ENCODE results near the gene MRPL20.
"Not testable (repeated sequence)": the region's sequence is repeated elsewhere in the genome, so short reads cannot be mapped to it uniquely, and the experiment has no call there.

The MRPL20 gene

DNA sequence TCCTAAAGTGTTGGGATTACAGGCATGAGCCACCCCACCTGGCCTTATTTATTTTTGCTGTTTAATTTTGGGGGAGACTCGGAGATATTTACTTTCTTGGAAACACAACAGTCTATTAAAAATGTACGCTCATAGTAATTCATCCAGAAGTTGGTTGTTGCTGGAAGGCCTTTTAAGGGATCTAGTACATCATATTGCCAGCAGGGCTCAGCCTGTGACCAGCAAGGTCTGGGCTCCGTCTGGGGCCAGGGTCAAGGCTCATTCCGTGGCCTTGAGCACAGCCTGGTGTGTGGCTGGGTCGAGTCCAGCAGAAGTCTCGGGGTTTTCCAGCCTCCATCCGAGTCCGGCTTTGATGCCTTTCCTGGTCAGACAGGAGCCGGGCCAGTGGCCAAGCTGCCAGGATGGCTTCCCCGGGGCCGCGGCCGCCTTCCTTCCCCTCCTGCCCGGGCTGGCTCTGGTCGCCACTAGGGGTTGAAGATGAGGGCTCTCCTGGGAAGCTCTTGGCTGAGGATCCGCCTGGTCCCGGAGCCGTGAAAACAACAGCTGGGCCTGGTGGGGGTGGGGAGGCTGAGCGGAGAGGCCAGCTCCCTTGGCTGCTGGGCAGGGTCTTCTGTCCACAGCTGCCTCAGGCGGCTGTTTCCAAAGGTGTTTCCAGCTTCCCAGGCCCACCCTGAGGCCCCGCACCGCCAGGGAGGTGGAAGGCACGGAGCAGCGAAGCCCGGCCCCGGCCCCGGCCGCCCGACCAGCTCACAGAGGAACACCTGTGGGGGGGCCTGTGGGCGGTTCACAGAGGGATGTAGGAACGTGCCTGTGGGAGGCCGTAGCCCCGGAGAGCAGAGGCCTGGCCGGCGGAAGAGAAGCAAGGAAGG is 23.3 kb upstream of the MRPL20 start:
- H3K27ac ChIP-seq (ENCODE audit: low read depth, low read length): peak overlapping the region; percentile 71
- no peaks in the 10 kb centered on the region for H3K36me3 ChIP-seq (ENCODE audit: control insufficient read depth, insufficient read depth, low read length)
- H3K4me1 ChIP-seq (ENCODE audit: control insufficient read depth, insufficient read depth, low read length): peaks cover 44% of the 10 kb centered on the region
- H3K4me3 ChIP-seq (ENCODE audit: low read depth, low read length): no peak overlapping the region
- peaks cover 2% of the 10 kb centered on the region; the same call in 1 of the 2 replicates for H3K27me3 ChIP-seq (ENCODE audit: control insufficient read depth, insufficient read depth, low read length)
- no peak overlapping the region for H3K9ac ChIP-seq (ENCODE audit: low read depth, low read length)
- no peaks in the 10 kb centered on the region for H3K9me3 ChIP-seq (ENCODE audit: control insufficient read depth, insufficient read depth, low read length)

- no peak overlapping the region for H3K4me3 ChIP-seq (ENCODE audit: low read depth, low read length)
- no peaks in the 10 kb centered on the region for H3K9me3 ChIP-seq (ENCODE audit: control insufficient read depth, insufficient read depth, low read length)
- peaks cover 37% of the 10 kb centered on the region for H3K4me1 ChIP-seq (ENCODE audit: control insufficient read depth, insufficient read depth, low read length)
- no peaks in the 10 kb centered on the region for H3K36me3 ChIP-seq (ENCODE audit: control insufficient read depth, insufficient read depth, low read length)
- no peaks in the 10 kb centered on the region for H3K27me3 ChIP-seq (ENCODE audit: control insufficient read depth, insufficient read depth, low read length)
- H3K27ac ChIP-seq (ENCODE audit: low read depth, low read length): no peak overlapping the region
- no peak overlapping the region for H3K9ac ChIP-seq (ENCODE audit: low read depth, low read length)
These were observed 22.6 kb upstream of the MRPL20 start for GRCh38 chr1:1429671-1430073.

DNA sequence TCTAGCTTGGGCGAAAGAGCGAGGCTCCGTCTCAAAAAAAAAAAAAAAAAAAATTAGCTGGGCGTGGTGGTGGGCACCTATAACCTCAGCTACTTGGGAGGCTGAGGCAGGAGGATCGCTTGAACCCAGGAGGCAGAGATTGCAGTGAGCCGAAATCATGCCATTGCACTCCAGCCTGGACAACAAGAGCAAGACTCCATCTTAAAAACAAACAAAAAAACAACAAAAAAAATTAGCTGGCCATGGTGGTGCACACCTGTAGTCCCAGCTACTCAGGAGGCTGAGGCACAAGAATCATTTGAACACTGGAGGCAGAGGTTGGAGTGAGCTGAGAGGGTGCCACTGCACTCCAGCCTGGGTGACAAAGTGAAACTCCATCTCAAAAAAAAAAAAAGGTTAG is 21.9 kb upstream of the MRPL20 start:
- H3K36me3 ChIP-seq (ENCODE audit: control insufficient read depth, insufficient read depth, low read length); H3K4me3 ChIP-seq (ENCODE audit: low read depth, low read length); H3K9me3 ChIP-seq (ENCODE audit: control insufficient read depth, insufficient read depth, low read length); H3K27ac ChIP-seq (ENCODE audit: low read depth, low read length); H3K9ac ChIP-seq (ENCODE audit: low read depth, low read length); H3K27me3 ChIP-seq (ENCODE audit: control insufficient read depth, insufficient read depth, low read length): not testable (repeated sequence)
- peaks cover 30% of the 10 kb centered on the region for H3K4me1 ChIP-seq (ENCODE audit: control insufficient read depth, insufficient read depth, low read length)

- no peaks in the 10 kb centered on the region for H3K36me3 ChIP-seq (ENCODE audit: control insufficient read depth, insufficient read depth, low read length)
- no peak overlapping the region for H3K9ac ChIP-seq (ENCODE audit: low read depth, low read length)
- H3K4me3 ChIP-seq (ENCODE audit: low read depth, low read length): no peak overlapping the region
- no peak overlapping the region for H3K27ac ChIP-seq (ENCODE audit: low read depth, low read length)
- H3K27me3 ChIP-seq (ENCODE audit: control insufficient read depth, insufficient read depth, low read length): no peaks in the 10 kb centered on the region
- H3K9me3 ChIP-seq (ENCODE audit: control insufficient read depth, insufficient read depth, low read length): no peaks in the 10 kb centered on the region
- peaks cover 22% of the 10 kb centered on the region for H3K4me1 ChIP-seq (ENCODE audit: control insufficient read depth, insufficient read depth, low read length)
These were observed 21.1 kb upstream of the MRPL20 start for GRCh38 chr1:1428174-1428573.

DNA sequence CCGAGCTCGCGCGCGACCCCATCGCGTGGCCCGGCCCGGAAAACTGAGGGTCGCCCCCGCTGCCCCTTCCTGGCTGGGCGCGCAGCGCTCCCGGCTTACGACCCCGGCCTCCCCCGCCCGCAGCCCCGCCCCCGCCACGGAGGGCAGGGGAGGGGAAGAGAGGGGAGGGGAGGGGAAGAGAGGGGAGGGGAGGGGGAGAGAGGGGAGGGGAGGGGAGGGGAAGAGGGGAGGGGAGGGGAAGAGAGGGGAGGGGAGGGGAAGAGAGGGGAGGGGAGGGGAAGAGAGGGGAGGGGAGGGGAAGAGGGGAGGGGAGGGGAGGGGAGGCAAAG is 20.7 kb upstream of the MRPL20 start:
- H3K4me1 ChIP-seq (ENCODE audit: control insufficient read depth, insufficient read depth, low read length): peaks cover 20% of the 10 kb centered on the region

DNA sequence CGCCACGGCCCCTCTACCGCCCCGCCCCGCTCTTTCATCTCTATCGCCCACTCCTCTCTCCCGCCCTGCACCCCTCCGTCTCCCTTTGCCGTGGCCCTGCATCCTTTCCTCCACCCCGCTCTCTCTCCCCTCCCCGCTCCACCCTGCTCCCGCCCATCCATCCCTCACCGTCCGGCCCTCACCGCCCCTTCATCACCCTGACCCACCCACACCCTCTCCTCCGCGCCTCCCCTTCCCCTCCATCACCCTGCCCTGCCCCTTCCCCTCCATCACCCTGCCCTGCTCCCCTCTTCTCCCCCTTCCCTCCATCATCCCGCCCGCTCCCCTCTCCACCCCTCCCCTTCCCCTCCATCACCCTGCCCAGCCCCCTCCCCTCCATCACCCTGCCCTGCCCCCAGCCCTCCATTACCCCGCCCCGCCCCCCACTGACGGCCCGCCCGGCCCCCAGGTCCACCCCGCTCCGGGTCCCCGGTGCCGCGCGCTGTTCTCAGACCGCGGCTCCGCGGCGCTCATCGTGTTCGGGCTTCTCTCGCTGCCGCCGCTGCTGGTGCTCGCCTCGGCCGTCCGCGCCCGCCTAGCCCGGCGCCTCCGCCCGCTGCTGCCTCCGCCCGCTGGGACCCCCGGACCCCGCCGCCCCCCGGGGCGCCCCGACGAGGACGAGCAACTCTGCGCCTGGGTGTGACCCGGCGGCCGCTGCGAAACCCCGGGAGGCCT is 20.2 kb upstream of the MRPL20 start:
- Histone ChIP-seq H3K4me3 (ENCODE audit: low read depth, low read length) (peak overlapping the region; percentile 51; the same call in 1 of the 2 replicates), H3K27me3 (ENCODE audit: control insufficient read depth, insufficient read depth, low read length) (no peaks in the 10 kb centered on the region), H3K9ac (ENCODE audit: low read depth, low read length) (no peak overlapping the region), H3K4me1 (ENCODE audit: control insufficient read depth, insufficient read depth, low read length) (peaks cover 22% of the 10 kb centered on the region), H3K27ac (ENCODE audit: low read depth, low read length) (peak overlapping the region; percentile 51), H3K36me3 (ENCODE audit: control insufficient read depth, insufficient read depth, low read length) (no peaks in the 10 kb centered on the region), H3K9me3 (ENCODE audit: control insufficient read depth, insufficient read depth, low read length) (no peaks in the 10 kb centered on the region)

More for the DNA sequence above, 20.7 kb upstream of the MRPL20 start:
- peak overlapping the region; percentile 51 for H3K27ac ChIP-seq (ENCODE audit: low read depth, low read length)
- H3K9me3 ChIP-seq (ENCODE audit: control insufficient read depth, insufficient read depth, low read length): no peaks in the 10 kb centered on the region
- no peak overlapping the region for H3K9ac ChIP-seq (ENCODE audit: low read depth, low read length)
- H3K4me3 ChIP-seq (ENCODE audit: low read depth, low read length): peak overlapping the region; percentile 51; the same call in 1 of the 2 replicates
- no peaks in the 10 kb centered on the region for H3K27me3 ChIP-seq (ENCODE audit: control insufficient read depth, insufficient read depth, low read length)
- H3K36me3 ChIP-seq (ENCODE audit: control insufficient read depth, insufficient read depth, low read length): no peaks in the 10 kb centered on the region

DNA sequence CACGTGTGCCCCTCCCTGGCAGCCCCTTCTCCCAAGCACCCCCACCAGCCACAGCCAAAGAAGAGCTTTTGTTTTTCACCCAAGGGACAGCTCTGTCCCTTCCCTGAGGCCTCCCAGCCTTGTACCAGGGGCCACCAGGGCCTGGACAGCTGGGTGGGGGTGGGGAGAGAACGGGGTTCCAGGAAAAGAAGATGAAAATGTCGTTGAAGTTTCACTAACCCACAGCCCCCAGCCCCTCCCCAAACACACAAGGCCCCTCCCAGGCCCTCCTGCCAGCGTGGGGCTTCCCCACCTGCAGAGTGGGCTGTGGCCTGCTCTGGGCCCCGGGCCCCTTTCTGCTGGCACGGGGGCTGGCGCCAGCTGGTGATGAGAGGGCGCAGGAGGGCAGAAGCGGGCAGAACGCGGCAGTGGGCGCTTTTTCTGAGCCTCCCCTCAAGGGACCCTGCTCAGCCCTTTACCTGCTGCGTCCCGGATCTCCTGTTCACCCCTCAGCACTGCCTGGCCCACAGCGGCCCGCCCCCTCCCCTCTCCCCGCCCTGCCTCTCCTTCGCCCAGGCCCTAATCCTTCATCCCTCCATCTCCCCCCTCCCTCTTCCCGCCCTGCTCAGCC is 19.5 kb upstream of the MRPL20 start:
- no peaks in the 10 kb centered on the region for H3K36me3 ChIP-seq (ENCODE audit: control insufficient read depth, insufficient read depth, low read length)
- H3K4me1 ChIP-seq (ENCODE audit: control insufficient read depth, insufficient read depth, low read length): peaks cover 22% of the 10 kb centered on the region
- no peak overlapping the region for H3K9ac ChIP-seq (ENCODE audit: low read depth, low read length)
- no peaks in the 10 kb centered on the region for H3K9me3 ChIP-seq (ENCODE audit: control insufficient read depth, insufficient read depth, low read length)
- H3K4me3 ChIP-seq (ENCODE audit: low read depth, low read length): no peak overlapping the region; the same call in 1 of the 2 replicates
- peak overlapping the region; percentile 27 for H3K27ac ChIP-seq (ENCODE audit: low read depth, low read length)
- H3K27me3 ChIP-seq (ENCODE audit: control insufficient read depth, insufficient read depth, low read length): no peaks in the 10 kb centered on the region

- no peaks in the 10 kb centered on the region for H3K9me3 ChIP-seq (ENCODE audit: control insufficient read depth, insufficient read depth, low read length)
- H3K36me3 ChIP-seq (ENCODE audit: control insufficient read depth, insufficient read depth, low read length): no peaks in the 10 kb centered on the region
- peak overlapping the region; percentile 27 for H3K27ac ChIP-seq (ENCODE audit: low read depth, low read length)
- H3K4me1 ChIP-seq (ENCODE audit: control insufficient read depth, insufficient read depth, low read length): peaks cover 26% of the 10 kb centered on the region
- no peaks in the 10 kb centered on the region for H3K27me3 ChIP-seq (ENCODE audit: control insufficient read depth, insufficient read depth, low read length)
- H3K9ac ChIP-seq (ENCODE audit: low read depth, low read length): no peak overlapping the region
- no peak overlapping the region; the same call in 1 of the 2 replicates for H3K4me3 ChIP-seq (ENCODE audit: low read depth, low read length)
These were observed 18.8 kb upstream of the MRPL20 start for GRCh38 chr1:1425753-1426495.

GRCh38 chr1:1425426-1425752 is 18.3 kb upstream of the MRPL20 start:
- Histone ChIP-seq H3K27me3 (ENCODE audit: control insufficient read depth, insufficient read depth, low read length) (no peaks in the 10 kb centered on the region), H3K27ac (ENCODE audit: low read depth, low read length) (no peak overlapping the region), H3K4me3 (ENCODE audit: low read depth, low read length) (no peak overlapping the region), H3K36me3 (ENCODE audit: control insufficient read depth, insufficient read depth, low read length) (no peaks in the 10 kb centered on the region), H3K4me1 (ENCODE audit: control insufficient read depth, insufficient read depth, low read length) (peaks cover 24% of the 10 kb centered on the region), H3K9ac (ENCODE audit: low read depth, low read length) (no peak overlapping the region), H3K9me3 (ENCODE audit: control insufficient read depth, insufficient read depth, low read length) (no peaks in the 10 kb centered on the region)

GRCh38 chr1:1424707-1425106 is 17.6 kb upstream of the MRPL20 start:
- Histone ChIP-seq H3K9me3 (ENCODE audit: control insufficient read depth, insufficient read depth, low read length) (no peaks in the 10 kb centered on the region), H3K27ac (ENCODE audit: low read depth, low read length) (no peak overlapping the region), H3K9ac (ENCODE audit: low read depth, low read length) (no peak overlapping the region), H3K4me3 (ENCODE audit: low read depth, low read length) (no peak overlapping the region), H3K4me1 (ENCODE audit: control insufficient read depth, insufficient read depth, low read length) (peaks cover 20% of the 10 kb centered on the region; the same call in 1 of the 2 replicates), H3K27me3 (ENCODE audit: control insufficient read depth, insufficient read depth, low read length) (no peaks in the 10 kb centered on the region; the same call in 1 of the 2 replicates), H3K36me3 (ENCODE audit: control insufficient read depth, insufficient read depth, low read length) (no peaks in the 10 kb centered on the region)
